GM19328 (cell line): Measurements from ENCODE around the gene TOX4.
A peak's percentile ranks its signal among the peaks of the same experiment; 100 is the strongest.
"Not testable (repeated sequence)": the region's sequence is repeated elsewhere in the genome, so short reads cannot be mapped to it uniquely, and the experiment has no call there.

ENCODE experiments used
- ATAC-seq: cut with Tn5 transposase; IDR thresholded peaks from one replicate; pipeline ENCODE4 v1.9.1; 2021; ENCODE audit warnings: mild to moderate bottlenecking, moderate library complexity; ENCODE audit not compliant: unreplicated experiment

TOX4 gene

DNA sequence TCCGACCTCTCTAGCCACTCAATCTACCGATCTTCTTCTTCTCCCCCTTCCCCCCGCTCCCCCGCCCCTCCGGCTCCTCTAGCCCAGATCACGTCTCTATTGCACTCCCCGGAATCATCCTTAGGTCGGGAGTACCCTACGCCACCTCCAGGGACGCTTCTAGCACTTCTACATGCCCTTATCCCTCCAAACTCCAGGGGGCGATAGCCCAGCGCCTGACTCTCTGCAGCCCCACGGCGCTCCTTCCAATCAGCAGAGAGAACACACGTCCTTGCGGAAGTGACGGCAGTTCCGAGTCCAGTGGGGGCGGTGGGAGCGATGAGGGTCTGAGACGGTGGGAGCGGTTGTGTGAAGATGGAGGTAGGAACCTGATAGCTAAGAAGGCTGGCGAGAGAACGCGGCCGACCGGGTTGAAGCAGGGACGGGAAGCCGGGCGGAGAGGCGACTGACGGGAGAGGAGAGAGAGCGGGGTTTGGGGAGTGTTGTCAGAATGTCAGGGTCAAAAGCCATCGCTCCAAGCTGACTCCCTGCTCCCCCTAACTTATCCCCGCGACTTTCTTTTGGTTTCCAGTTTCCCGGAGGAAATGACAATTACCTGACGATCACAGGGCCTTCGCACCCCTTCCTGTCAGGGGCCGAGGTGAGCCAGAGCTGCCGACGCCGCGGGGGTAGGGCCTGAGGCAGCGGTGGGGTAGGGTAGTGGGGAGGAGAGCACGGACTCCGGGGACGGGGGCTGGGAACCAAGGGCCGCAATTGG is at the start of gene TOX4, which contains the start of gene RAB2B:
TOX4 (plus strand) TSS at position 271 of the 757 bp plus-strand sequence; CDS start at position 355, 84 bp downstream.
RAB2B (minus strand) TSS at position 35 of the 757 bp plus-strand sequence. CDS start 87 bp downstream, outside the sequence.
- ATAC-seq = peak; percentile 99

DNA sequence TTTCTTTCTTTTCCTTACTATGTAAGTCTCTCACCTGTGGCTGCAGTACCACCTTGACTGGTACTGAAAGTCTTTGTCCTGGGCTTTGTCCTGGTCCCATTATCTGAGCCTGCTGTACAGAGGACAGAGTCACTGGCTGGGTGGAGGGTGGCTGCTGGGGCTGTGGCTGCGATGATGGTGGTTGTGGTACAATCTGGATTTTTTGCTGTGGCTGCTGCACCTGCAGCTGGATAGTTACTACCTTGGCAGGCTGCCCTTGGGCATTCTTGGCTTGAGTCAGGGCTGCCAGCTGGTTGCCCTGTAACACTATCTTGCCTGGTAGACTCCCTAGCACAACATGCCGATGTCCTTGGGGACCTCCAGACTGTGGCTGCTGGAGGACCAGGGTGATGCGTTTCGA is 48.1 kb upstream of the TOX4 start:
- no peak for ATAC-seq

DNA sequence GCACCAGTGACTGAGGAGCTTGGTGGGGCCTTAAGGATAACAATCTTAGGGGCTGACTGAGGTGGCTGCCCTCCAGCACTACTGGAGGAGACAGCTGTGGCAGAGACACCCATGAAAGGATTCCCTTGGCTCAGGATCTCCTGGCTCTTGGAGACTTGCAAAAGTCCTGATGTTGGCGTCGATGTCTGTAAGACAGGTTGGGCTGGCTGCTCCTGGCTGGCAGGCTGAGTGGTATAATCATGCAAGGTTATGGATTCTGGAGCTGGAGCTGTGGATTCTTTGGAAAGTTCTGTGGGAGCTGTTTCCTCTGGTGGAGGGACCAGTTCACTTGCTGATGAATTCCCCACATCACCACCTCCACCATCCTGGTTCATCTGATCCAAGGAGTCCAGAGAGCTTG is 45.9 kb upstream of the TOX4 start:
- no peak for ATAC-seq

DNA sequence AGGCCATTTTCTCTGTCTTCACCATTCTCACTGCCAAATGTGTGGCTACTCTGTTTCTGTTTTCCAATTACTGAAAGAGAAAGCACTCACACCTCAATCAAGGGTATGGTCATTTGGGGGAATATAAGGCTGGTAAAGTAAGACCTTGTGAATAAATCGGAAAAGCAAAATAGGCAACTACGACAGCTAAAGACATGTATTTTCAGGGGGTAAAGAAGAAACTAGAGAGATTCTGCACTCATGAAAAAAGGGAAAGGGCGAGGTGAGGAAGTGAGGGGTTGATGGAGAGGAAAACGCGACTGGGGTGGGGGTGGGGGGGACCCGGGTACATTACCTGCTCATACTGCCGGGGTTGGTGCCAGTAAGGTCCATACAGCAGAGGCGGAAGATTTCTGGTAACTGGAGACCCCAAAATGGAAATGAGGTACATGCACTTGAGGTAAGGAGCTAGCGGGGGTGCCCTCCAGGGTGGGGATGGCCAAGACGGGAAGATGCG is 40.4 kb upstream of the TOX4 start:
- ATAC-seq = no peak

DNA sequence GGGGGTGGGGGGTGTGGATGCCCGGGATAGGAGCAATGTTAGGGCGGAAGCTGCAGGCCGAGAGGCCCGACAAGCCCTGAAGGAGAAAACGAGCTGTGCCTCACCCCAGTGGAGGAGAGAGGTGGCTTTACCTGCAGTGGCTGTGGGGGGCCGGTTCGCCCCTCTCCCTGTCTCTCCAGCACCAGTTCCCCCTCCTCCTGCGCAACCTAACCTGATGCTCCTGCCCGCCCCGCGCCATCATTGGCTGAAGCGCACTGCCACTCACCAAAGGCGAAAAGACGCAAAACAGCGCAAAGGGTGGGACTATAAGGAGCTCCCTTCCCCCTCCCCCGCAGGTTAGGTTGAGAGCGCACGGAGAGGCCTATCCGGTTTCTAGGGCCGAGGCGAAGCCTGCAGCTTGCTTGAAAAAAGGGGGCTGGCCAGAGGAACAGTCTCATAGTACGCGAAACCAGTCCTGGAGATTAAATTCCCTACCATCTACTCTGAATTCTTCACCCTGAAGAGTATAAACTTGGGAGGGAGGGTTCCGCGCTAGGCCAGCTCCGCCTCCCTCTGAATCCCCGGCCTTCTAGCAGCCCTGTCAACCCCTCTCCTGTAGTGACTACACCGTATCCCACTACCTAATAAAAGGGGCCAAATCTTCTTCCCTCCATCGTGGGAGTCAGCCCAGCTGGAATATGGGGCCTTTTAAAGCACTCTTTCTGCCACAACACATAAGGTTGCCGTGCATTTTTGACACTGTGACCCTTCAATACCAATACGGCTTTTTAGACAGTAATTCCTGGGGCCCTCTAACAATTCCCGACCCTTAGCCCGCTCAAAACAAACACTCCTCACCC is 39.7 kb upstream of the TOX4 start:
- ATAC-seq = peak; percentile 99

DNA sequence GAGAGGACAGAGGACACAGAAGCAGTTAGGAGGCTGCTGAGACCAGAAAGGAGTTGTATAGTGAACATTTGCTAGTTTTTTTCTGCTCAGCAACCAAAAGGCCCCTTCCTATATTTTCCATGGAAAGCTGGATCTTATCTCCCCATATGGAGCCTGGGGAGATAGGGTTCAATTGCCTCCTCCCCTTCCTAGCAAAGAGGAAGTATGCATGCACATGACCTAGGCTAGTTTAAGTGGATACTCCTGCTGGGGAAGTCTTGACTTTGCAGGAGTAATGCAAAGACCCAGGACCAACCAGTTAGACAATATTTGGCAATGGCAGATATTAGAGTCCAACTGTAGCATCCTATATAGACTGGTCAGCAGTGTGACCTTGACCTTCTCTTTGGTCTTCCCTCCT is 36.1 kb upstream of the TOX4 start:
- ATAC-seq = no peak

DNA sequence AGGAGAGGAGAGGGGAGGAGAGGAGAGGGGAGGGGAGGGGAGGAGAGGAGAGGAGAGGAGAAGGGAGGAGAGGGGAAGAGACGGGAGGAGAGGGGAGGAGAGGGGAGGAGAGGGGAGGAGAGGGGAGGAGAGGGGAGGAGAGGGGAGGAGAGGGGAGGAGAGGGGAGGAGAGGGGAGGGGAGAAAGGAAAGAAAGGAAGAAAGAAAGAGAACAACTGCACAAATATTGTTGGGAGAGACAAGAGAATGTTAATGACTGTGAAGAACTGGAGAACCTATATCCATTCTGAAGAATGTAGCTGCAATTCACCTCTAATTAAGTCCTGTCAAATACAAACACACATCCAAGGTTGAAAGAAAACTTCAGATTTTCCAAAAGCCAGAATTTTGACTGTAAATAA is 34.3 kb upstream of the TOX4 start:
- not testable (repeated sequence) for ATAC-seq

DNA sequence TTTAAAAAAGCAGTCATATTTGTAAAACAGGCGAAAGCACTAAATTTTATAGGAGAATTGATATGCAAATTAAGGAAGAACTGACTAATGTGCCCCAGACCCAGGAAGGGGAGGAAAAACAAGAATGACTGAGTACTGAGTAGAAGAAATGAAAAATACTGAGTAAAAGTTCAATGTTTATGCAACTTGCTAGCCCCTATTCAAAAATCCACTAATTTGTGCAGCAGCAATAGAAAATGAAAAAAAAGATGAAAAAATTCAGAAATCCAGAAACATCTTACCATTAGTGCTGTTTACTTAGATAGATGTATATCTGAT is 27.1 kb upstream of the TOX4 start:
- no peak for ATAC-seq

DNA sequence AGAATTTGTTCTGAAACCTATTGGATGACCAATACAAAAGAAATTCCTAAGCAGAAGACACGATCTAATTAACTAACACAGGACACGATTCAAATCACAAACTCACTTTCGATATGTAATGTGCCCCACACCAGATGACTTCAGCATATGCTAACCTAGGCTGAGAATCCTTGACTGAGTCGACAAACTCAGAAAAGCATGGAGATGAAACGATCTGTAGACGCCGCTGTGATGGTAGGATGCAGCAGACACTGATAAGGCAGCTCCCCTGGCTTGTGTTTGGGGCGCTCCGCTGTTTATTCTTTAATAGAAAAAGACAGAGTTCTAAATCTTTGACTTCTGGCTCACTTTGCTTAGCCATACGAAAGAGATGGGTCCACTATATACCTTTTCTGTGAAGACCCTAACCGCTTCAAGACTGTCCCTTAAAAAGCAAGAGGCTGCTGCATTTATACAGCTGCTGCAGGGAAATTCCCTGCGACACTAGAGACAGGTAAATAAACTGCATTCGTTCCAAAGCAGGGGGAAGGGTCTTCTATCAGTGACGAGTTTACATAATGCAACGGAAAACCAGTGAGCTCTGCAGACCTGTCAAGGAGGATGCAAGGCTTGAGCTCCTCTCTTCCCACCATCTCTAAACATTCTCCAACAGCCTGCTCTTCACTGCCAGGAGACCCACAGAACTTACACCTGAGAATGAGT is 22.0 kb upstream of the TOX4 start:
- no peak for ATAC-seq

DNA sequence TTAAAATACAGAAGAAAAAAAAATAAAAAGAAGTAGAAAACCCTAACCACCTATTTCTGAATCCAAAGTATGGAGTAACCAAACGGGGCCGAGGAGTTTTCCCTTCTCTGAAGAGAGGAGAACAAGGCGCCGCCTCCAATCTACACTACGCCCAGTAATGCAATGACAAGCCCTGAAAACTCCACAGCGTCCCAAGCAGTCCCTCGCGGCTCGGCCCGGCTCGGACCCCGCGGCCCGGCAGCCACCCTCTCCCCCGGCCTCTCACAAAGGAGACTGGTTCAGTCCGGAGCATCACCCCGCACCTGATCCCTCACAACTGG is 21.4 kb upstream of the TOX4 start:
- peak; percentile 7 for ATAC-seq

DNA sequence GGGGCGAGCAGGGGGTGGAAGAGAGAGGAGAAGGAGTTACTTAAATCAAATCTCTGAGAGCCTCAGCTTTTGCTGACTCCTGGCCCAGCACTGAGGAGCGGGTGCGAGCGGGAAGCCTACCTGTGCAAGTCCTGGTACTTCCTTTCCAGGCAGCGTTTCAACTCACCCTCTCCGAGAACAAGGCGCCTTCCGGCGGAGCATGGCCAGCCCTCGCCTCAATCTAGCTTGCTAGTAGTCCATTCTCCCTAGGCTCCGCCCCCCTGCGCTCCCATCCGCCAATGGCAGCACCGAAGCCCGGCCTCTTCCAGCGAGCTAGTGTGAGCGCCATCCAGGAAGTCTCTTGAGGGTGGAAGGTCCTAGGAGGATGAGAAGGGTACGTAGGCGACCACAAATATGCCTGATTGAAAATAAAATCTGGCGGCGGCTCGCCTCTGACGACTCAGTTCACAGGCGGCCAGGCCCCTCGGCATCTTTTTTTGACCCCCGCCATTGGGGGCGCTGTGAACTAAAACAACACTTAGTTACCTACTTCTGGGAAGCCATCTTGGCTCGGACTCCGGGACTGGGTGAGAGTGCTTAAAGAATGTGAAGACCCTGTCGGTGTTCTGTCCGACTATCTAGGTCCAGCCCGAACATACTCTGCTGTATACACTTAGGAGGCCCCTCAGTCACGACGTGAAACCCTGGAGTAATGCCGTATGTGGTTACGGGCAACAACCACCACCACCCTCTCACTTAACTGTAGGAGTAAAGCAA is 20.9 kb upstream of the TOX4 start, which contains the start of gene CHD8:
CHD8 (minus strand) TSS at position 212 of the 756 bp plus-strand sequence. CDS start 24,480 bp downstream, outside the sequence.
- ATAC-seq = peak; percentile 97

DNA sequence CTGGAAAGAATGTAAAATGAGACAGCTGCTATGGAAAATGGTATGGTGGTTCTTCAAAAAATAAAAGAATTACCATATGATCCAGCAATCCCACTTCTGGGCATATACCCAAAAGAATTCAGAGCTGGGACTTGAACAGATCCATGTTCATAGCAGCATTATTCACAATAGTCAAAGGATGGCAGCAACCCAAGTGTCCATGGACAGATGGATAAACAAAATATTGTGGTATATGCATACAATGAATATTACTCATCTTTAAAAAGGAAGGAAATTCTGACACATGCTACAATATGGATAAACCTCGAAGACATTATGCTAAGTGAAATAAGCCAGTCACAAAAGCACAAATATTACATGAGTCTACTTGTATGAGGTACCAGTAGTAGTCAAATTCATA is 9.4 kb upstream of the TOX4 start:
- no peak for ATAC-seq

DNA sequence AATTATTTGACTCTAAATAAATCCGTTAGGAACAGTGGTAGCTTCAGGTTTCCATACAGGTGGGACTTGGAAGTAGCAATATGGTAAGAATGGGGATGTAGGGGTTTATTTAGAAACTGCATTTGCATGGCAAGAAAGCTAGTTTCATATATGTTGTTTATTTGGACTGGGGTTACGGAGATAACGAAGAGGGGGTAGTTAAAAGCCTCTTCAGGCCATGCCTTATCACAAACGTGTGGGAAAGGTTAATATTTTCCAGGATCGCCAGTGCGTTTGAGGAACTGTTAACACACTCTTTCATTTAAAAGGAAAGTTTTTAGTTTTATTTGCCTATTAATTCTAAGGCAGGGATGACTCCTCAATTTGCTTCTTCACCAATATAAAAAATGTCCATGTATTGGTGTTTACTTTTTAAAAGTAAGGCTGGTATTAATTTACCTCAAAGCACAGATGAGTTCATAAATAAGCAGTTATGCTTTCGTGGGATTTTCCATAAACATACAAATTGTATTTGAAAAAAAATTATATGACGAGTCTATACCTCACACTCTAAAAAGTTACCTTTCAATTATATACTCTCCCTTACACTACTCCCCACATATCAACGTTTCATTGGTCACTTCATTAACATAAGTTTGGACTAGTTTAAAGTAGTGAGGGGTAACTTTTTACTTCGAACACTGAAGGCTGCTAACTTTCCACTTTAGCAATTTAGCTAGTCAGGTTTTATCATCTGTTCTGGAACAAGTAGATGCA is 1.1 kb upstream of the TOX4 start:
- ATAC-seq = no peak

DNA sequence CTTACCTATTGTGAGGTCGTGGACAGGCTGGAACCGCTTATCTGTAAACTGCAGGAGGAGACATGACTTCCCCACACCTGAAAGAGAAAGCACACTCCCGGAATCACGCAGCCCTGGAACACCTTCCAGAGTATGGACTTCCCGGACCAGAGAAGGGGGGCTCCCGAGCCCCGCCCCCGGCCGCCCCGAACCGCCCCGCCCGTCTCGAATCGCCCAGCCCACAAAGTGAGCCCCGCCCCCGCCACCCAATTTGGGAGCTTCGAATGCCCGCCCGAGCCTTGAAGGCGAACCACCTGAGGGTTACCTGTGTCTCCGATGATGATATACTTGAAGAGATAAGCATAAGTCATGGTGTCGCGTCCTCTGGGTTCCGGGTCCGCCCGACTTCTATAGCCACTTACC is 471 bp upstream of the TOX4 start:
- peak; percentile 35 for ATAC-seq

DNA sequence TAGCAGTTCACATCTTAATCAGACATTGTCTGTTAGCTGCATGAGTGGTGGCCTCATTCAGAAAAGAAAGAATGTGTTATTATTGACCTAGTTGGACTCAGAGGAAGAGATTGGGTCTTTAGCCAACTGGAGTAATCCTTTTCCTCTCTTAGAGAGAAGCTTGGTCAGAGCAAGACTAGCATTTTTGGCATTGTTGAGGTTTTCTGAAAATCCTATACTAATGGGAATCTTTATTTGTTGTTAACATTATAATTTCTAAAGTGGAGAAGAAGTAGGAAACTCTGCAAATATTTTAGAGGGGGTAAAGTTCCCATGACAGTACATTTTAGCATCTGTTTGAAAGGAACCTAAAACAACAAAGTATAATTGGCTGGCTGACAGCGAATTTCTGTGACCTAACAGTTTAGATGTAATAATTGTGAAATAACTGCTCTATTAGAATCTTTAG is 9.7 kb downstream of the TOX4 start:
- no peak for ATAC-seq

DNA sequence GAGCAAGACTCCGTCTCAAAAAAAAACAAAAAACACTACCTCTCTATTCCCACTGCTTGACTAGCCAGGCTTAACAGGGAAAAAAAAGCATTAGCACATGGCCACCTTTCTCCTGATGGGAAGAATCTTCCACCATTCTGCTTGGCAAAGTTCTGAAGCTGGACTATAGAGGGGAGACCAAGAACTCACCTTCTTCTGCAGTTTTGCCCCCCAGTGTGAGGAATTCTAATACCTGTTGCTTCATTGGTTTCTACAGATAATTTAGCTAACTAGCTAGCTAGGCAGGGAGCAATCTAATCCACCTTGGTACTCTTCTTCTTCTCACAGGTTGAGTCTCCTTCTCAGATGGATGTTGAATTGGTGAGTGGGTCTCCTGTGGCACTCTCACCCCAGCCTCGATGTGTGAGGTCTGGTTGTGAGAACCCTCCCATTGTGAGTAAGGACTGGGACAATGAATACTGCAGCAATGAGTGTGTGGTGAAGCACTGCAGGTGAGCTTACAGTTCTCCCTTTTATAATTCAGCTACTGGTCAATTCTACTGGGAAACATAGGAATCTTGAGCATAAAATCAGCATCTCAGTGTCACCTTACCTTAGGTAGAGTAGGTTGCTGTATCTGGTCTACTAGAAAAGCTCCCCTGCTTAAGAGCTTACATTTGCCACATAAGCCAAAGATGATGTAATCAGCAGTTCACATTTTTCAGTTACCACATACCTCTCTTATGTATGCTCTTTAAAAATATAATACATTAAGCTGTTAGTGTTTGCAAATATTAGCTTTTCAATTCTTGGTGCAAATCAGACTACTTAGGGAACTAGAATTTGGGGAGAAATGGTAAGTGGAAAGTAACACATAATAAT is 18.1 kb downstream of the TOX4 start:
- no peak for ATAC-seq

DNA sequence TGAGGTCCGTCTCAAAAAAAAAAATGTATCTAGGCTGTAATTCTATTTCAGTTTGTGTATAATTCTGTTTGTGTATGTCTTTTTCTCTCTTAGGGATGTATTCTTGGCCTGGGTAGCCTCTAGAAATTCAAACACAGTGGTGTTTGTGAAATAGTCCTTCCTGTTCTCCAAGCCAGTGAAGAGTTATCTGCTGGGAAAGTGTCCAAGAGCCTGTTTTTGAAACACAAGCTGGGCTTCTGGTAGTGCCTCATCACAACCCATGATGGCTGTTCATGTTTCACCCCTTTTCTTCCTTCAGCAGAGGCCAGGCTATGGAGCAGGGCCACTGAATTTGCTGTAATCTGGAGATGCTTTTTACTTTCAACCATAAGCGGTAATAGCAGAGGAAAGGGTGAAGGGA is 19.5 kb downstream of the TOX4 start:
- ATAC-seq = no peak

DNA sequence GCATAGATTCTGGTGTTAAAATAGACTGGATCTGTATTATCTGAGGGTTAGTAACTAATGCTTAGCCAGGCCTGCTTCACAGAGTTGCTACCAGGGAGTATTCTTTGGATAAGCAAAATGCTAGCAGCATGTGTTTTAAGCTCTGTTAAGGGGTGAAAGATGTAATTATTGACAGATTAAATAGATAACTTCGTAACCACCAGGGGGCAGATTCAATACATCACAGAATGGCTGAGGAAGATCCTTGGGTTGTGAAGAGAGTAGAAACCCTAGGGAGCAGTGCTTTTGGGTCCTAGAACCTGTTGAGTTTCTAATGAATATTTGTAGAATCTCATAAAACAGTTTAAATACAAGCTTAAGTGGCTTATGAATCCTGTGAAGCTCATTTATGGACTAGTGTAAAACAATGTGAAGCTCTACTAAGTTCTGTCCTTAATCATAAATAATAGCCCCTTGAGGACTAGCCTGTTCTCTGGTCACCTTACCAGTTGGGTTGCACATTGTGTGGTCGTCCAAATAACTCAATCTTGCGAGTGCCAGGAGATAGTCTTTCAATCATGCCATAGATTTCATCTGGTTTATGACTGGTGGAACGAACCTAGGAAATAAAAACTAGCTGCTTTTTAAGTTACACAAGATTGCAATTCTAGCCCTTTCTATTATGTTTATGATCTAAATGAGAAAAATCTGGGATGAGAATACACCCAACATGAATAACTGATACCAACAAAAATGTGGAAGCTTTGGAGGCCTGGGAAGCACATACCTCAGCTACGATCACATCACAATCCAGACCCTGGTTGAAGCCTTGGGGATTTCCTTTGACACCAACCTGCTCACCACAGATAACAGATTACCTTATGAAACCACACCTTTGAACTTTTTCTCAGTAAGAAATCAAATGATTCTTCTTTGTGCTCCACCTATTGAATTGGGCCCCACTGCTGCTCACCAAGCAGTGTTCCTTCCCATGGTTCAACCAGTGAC is 21.8 kb downstream of the TOX4 start:
- ATAC-seq = no peak
